DOHH2 (cell line): ENCODE results near the gene WARS2.

ENCODE experiments used
- CTCF ChIP-seq: fragments of 200-600 bp; sonication (generic); IDR thresholded peaks from one replicate; pipeline ENCODE4 v1.5.1; 2014; ENCODE audit warnings: antibody characterized with exemption, mild to moderate bottlenecking, low read depth, low read length; ENCODE audit not compliant: poor library complexity, severe bottlenecking
- EZH2phosphoT487 ChIP-seq: fragments of 200-600 bp; sonication (generic); IDR thresholded peaks from 2 replicates; pipeline ENCODE4 v1.6.1; 2017; ENCODE audit warnings: borderline replicate concordance, mild to moderate bottlenecking, antibody characterized with exemption, low read length, moderate library complexity, mixed read lengths

- TF ChIP-seq EZH2phosphoT487 (no peak), CTCF (no peak)
Measured at GRCh38 chr1:119091618-119092017, 48.8 kb downstream of the WARS2 start.
